GM18519 (cell line): ENCODE measurements around the gene UNC13B.
"Not testable (repeated sequence)": the region's sequence is repeated elsewhere in the genome, so short reads cannot be mapped to it uniquely, and the experiment has no call there.

Experiments used
- ATAC-seq: cut with Tn5 transposase; IDR thresholded peaks from one replicate; pipeline ENCODE4 v1.9.1; 2021; ENCODE audit warnings: mild to moderate bottlenecking, moderate library complexity; ENCODE audit not compliant: unreplicated experiment, low FRiP score

UNC13B gene

GRCh38 chr9:35364817-35365585 lies 203.2 kb downstream of the UNC13B start:
- ATAC-seq, result no peak

DNA sequence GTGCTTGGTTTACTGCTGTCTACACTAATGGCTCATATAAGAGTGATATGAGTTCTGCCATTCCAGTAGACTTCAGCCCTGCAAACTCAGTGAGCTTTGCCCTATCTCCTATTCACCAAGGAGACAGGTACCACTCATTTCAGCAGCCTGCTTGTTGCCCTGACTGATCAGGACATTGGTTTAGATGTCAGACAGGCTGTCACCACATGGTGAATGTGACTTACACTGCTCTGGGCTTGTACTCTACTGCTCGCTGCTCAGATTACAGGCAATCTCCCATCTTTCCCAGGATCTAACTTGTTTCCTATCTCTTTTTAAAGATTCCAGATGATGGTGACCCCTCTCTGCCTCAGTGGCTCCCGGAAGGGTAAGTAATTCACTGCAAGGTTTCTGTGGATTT lies 204.8 kb downstream of the UNC13B start:
- ATAC-seq, result no peak

DNA sequence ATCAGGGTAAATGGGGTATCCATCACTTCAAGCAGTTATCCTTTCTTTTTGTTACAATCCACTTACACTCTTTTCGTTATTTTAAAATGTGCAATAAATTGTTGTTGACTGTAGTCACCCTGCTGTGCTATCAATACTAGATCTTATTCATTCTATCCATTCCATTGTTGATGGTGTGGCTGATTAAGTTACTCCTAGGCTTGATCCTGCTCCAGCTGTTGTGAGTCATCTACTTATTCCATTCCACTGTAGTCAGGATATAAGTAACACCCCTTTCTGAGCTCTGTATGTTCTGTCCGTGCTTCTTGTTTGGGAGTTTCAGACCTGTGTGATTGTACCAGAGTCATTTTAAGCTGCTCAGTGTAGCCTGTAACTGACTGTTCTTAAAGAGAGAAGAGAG lies 205.6 kb downstream of the UNC13B start:
- no peak for ATAC-seq

DNA sequence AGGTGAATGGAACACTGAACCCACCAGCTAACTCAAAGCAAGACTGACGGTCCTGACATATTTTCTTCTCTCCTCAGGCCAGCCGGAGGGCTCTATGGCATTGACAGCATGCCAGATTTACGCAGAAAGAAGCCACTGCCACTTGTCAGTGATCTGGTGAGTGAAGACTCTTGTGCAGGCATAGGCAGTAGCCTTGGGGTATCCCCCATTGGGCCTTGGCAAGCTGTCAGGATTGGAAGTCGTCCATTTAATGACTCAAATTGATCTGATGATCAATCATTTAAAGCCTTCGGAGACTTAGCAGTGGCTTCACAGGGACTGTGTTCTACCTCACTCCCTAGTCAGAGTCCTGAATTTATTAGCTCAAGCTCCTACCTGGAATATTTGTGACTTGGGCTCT lies 208.4 kb downstream of the UNC13B start:
- no peak for ATAC-seq

GRCh38 chr9:35374436-35374835 lies 212.6 kb downstream of the UNC13B start:
- ATAC-seq, result no peak

GRCh38 chr9:35374910-35375309 lies 213.1 kb downstream of the UNC13B start:
- ATAC-seq, result no peak

- no peak for ATAC-seq
These were observed 218.2 kb downstream of the UNC13B start for GRCh38 chr9:35380039-35380438.

- ATAC-seq, result no peak
These were observed 218.8 kb downstream of the UNC13B start for GRCh38 chr9:35380619-35381018.

GRCh38 chr9:35385042-35385441 lies 223.2 kb downstream of the UNC13B start:
- ATAC-seq, result no peak

- no peak for ATAC-seq
These were observed 233.4 kb downstream of the UNC13B start for GRCh38 chr9:35395076-35395705.

- no peak for ATAC-seq
These were observed 233.9 kb downstream of the UNC13B start for GRCh38 chr9:35395706-35396101.

DNA sequence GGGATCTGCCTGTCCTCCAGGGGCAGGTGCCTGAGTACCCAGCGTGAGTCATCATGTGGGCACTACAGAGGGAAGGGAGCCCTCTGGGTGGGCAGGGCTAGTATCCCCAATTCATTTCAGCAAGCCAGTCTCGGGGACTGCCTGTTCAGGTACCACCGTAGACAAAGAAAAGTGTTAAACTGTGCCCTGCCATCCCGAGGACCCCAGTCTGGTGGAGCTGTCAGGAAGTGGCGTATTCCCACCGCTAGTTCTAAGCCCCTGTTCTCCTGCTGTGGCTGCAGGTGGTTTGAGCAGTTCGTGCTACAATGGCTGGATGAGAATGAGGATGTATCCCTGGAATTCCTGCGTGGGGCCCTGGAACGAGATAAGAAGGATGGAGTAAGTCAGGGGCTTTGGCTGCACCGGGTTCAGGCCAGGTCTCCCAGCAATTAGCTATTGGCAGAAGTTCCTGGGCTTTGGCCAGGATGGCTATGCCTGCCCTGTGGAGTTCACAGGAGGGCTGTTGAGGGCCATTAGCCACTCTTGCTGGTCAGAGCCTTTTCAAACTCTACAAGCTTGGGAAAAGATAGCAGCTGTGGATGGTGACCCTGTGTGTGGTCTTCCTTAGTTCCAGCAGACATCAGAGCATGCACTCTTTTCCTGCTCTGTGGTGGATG lies 234.9 kb downstream of the UNC13B start:
- no peak for ATAC-seq

- no peak for ATAC-seq
These were observed 235.4 kb downstream of the UNC13B start for GRCh38 chr9:35397216-35397698.

DNA sequence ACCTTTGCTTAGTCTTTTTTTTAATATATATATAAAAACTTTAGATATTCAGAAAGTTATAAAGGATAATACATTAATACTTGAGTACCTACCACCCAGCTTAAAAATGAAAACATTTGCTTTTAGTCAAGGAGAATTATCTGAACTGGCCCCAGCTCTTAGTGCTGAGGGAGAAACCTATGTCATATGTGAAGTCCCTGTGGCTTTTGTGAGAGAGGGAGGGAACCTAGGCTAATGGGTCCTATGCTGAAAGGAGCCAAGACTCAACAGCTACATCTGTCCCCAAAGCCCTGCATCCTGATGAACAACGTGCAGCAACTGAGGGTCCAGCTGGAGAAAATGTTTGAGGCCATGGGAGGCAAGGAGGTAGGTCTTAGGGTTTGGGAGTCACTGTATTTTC lies 236.1 kb downstream of the UNC13B start:
- no peak for ATAC-seq

DNA sequence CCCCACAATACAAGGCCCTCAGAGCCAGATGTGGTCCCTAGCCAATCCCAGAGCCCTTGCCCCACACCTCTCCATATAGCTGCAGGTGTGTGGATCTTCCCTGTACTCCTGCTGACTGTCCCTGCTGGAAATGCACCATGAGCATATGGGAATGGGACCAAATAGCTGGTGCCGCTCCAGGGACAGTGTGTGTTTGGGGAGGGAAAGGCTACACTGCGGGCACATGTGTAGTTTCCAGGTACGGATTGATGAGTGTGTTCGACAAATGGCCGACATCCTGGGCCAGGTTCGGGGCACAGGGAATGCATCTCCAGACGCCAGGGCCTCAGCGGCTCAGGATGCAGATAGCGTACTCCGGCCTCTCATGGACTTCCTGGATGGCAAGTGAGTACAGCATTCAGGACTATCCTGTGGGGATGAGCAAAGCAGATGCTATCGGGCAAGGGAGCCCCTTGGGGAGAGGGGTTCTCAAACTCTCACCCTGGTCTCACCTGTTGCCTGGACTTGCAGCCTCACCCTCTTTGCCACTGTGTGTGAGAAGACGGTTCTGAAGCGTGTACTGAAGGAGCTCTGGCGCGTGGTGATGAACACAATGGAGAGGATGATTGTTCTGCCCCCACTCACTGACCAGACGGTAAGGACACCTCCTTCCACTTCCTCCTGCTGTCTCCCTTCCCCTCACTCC lies 237.0 kb downstream of the UNC13B start:
- ATAC-seq, result no peak

- ATAC-seq, result no peak
These were observed 243.1 kb downstream of the UNC13B start for GRCh38 chr9:35404865-35405264.

DNA sequence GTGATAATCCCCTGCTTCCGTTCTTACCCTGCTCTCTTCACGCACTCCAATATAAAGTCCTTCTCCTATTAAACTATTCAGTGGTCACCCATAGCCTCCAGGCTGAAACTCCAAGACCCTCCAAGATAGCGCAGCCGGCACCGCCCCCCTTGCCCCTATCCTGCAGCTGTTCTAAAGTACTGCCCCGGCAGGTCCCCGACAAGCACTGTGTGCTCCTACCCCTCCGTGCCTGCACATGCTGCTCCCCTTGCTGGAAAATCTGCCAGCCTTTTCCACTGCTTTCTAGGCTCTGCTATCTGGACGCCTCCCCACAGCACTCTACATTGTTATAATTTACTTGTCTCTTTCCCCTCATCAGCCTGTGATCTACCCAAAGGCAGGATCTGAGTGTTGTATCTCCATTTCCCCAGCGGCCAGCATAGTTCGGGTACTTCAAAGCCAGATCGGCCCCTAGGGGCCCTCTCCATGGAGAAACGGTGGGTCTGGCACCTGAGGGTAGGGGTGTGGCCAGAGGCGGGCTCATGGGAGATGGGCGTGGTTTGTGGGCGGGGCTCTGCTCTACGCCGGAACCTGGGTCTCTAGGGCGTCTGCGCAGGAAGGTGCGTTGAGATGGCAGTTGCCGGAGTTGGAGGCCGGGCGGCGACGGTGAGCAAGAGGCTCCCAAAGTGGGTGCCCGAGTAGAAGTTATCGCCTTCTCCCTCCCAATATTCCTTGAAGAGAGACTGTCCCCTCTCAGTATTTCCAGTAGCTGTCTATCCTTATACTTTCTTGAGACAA lies 244.6 kb downstream of the UNC13B start:
- ATAC-seq, result no peak

- ATAC-seq, result no peak
These were observed 246.0 kb downstream of the UNC13B start for GRCh38 chr9:35407846-35408245.

- not testable (repeated sequence) for ATAC-seq
These were observed 247.6 kb downstream of the UNC13B start for GRCh38 chr9:35409434-35409833.

DNA sequence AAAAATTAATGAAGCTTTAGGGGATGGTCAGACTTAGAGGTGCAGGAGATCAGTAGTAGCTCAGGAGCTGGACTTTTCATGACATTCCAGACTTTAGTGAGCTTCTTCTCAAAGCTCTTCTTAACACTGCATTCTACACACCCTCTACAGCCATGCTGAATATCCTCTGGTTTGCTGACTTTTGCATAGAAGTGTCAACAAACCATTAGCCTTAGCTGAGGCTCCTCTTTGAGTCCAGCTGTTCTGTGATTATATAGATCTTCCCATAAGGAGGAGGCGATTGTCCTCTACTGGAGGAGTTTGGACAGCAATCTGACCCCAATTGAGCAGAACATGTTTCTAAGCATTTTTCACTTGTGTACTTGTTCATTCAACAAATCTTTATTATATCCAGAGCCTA lies 253.1 kb downstream of the UNC13B start:
- ATAC-seq, result no peak
